ENCODE results near the gene SZT2.
"Not testable (repeated sequence)": the region's sequence is repeated elsewhere in the genome, so short reads cannot be mapped to it uniquely, and the experiment has no call there.

SZT2 gene

GRCh38 chr1:43495204-43495603 is 105.5 kb downstream of the SZT2 start:
- no peak for DNase-seq (ENCODE audit: low read depth)
- no peak for TF ChIP-seq CTCF (conservative IDR thresholded peaks at IDR 0.05; ENCODE audit: low read depth, low read length)
- H3K4me3 ChIP-seq (ENCODE audit: low read length), result no peak overlapping the region

- H3K4me3 ChIP-seq (ENCODE audit: low read length), result no peak overlapping the region
- TF ChIP-seq CTCF (conservative IDR thresholded peaks at IDR 0.05; ENCODE audit: low read depth, low read length), result no peak
- no peak for DNase-seq (ENCODE audit: low read depth)
Observed at GRCh38 chr1:43499898-43500297, 110.2 kb downstream of the SZT2 start.

- not testable (repeated sequence) for DNase-seq (ENCODE audit: low read depth); H3K4me3 ChIP-seq (ENCODE audit: low read length)
Observed at GRCh38 chr1:43501806-43502205, 112.1 kb downstream of the SZT2 start.

GRCh38 chr1:43503534-43503933 is 113.8 kb downstream of the SZT2 start:
- TF ChIP-seq CTCF (conservative IDR thresholded peaks at IDR 0.05; ENCODE audit: low read depth, low read length), result no peak
- no peak for DNase-seq (ENCODE audit: low read depth)
- no peak overlapping the region for H3K4me3 ChIP-seq (ENCODE audit: low read length)

All from retinal pigment epithelial cell (primary cell).